Measurements from ENCODE around the gene CGB7. TPM values are rescaled to one million over a fixed set of nuclear protein-coding genes. Genes with fewer than 3 reads are reported as not detected.
A peak's percentile ranks its signal among the peaks of the same experiment; 100 is the strongest.
"Not testable (repeated sequence)": the region's sequence is repeated elsewhere in the genome, so short reads cannot be mapped to it uniquely, and the experiment has no call there.

The CGB7 gene
- total RNA-seq, 1 donor from 2014 or later: not detected

- TF ChIP-seq CTCF (IDR thresholded peaks at IDR 0.05): no peak
- Mint-ChIP-seq H3K36me3 (ENCODE audit: unreplicated experiment) (no peaks in the 10 kb centered on the region), H3K27me3 (ENCODE audit: unreplicated experiment) (peaks cover 6% of the 10 kb centered on the region), H3K4me1 (ENCODE audit: unreplicated experiment) (peaks cover 15% of the 10 kb centered on the region), H3K9me3 (ENCODE audit: unreplicated experiment) (no peaks in the 10 kb centered on the region), H3K27ac (ENCODE audit: unreplicated experiment) (no peak overlapping the region), H3K4me3 (ENCODE audit: unreplicated experiment) (no peak overlapping the region)
- no peak for DNase-seq (ENCODE audit: extremely low spot score, unreplicated experiment)
Measured at GRCh38 chr19:49058562-49058961, 1.0 kb upstream of the CGB7 start.

- not testable (repeated sequence) for H3K27ac Mint-ChIP-seq (ENCODE audit: unreplicated experiment); H3K9me3 Mint-ChIP-seq (ENCODE audit: unreplicated experiment); H3K36me3 Mint-ChIP-seq (ENCODE audit: unreplicated experiment); H3K27me3 Mint-ChIP-seq (ENCODE audit: unreplicated experiment); DNase-seq (ENCODE audit: extremely low spot score, unreplicated experiment)
- Mint-ChIP-seq H3K4me1 (ENCODE audit: unreplicated experiment) (peaks cover 15% of the 10 kb centered on the region), H3K4me3 (ENCODE audit: unreplicated experiment) (peak overlapping the region; percentile 74)
Measured at GRCh38 chr19:49056902-49057596, 500 bp downstream of the CGB7 start.

- no peak for DNase-seq (ENCODE audit: extremely low spot score, unreplicated experiment)
- Mint-ChIP-seq H3K36me3 (ENCODE audit: unreplicated experiment) (no peaks in the 10 kb centered on the region), H3K4me1 (ENCODE audit: unreplicated experiment) (peaks cover 15% of the 10 kb centered on the region), H3K27ac (ENCODE audit: unreplicated experiment) (no peak overlapping the region), H3K4me3 (ENCODE audit: unreplicated experiment) (peak overlapping the region; percentile 74), H3K9me3 (ENCODE audit: unreplicated experiment) (no peaks in the 10 kb centered on the region), H3K27me3 (ENCODE audit: unreplicated experiment) (peaks cover 6% of the 10 kb centered on the region)
- peak; percentile 56 for TF ChIP-seq CTCF (IDR thresholded peaks at IDR 0.05)
Measured at GRCh38 chr19:49056101-49056901, 1.2 kb downstream of the CGB7 start.

GRCh38 chr19:49050376-49051033 lies 7.0 kb downstream of the CGB7 start:
- not testable (repeated sequence) for H3K27ac Mint-ChIP-seq (ENCODE audit: unreplicated experiment); H3K4me3 Mint-ChIP-seq (ENCODE audit: unreplicated experiment); DNase-seq (ENCODE audit: extremely low spot score, unreplicated experiment); H3K36me3 Mint-ChIP-seq (ENCODE audit: unreplicated experiment); H3K9me3 Mint-ChIP-seq (ENCODE audit: unreplicated experiment); H3K4me1 Mint-ChIP-seq (ENCODE audit: unreplicated experiment); H3K27me3 Mint-ChIP-seq (ENCODE audit: unreplicated experiment)

GRCh38 chr19:49049834-49050233 lies 7.7 kb downstream of the CGB7 start:
- H3K4me3 Mint-ChIP-seq (ENCODE audit: unreplicated experiment); H3K27me3 Mint-ChIP-seq (ENCODE audit: unreplicated experiment); H3K27ac Mint-ChIP-seq (ENCODE audit: unreplicated experiment): not testable (repeated sequence)

GRCh38 chr19:49049011-49049410 lies 8.5 kb downstream of the CGB7 start, which contains the start of gene CGB8:
TSS of gene CGB8 (minus strand) at chr19:49049111. CDS start at chr19:49048739, 372 bp downstream.
- not testable (repeated sequence) for H3K36me3 Mint-ChIP-seq (ENCODE audit: unreplicated experiment); H3K9me3 Mint-ChIP-seq (ENCODE audit: unreplicated experiment); H3K4me3 Mint-ChIP-seq (ENCODE audit: unreplicated experiment); H3K4me1 Mint-ChIP-seq (ENCODE audit: unreplicated experiment); H3K27ac Mint-ChIP-seq (ENCODE audit: unreplicated experiment); DNase-seq (ENCODE audit: extremely low spot score, unreplicated experiment); H3K27me3 Mint-ChIP-seq (ENCODE audit: unreplicated experiment)

More at GRCh38 chr19:49049834-49050233, 7.7 kb downstream of the CGB7 start:
- H3K4me1 Mint-ChIP-seq (ENCODE audit: unreplicated experiment); H3K9me3 Mint-ChIP-seq (ENCODE audit: unreplicated experiment); H3K36me3 Mint-ChIP-seq (ENCODE audit: unreplicated experiment); DNase-seq (ENCODE audit: extremely low spot score, unreplicated experiment): not testable (repeated sequence)

GRCh38 chr19:49043548-49043947 lies 14.0 kb downstream of the CGB7 start, which contains the start of gene CGB5:
TSS of gene CGB5 (plus strand) at chr19:49043848. CDS start at chr19:49044210, 362 bp downstream.
- not testable (repeated sequence) for H3K9me3 Mint-ChIP-seq (ENCODE audit: unreplicated experiment); H3K4me1 Mint-ChIP-seq (ENCODE audit: unreplicated experiment); H3K4me3 Mint-ChIP-seq (ENCODE audit: unreplicated experiment); DNase-seq (ENCODE audit: extremely low spot score, unreplicated experiment); H3K27ac Mint-ChIP-seq (ENCODE audit: unreplicated experiment); H3K27me3 Mint-ChIP-seq (ENCODE audit: unreplicated experiment); H3K36me3 Mint-ChIP-seq (ENCODE audit: unreplicated experiment)

GRCh38 chr19:49042666-49043065 lies 14.9 kb downstream of the CGB7 start:
- not testable (repeated sequence) for H3K9me3 Mint-ChIP-seq (ENCODE audit: unreplicated experiment); DNase-seq (ENCODE audit: extremely low spot score, unreplicated experiment); H3K36me3 Mint-ChIP-seq (ENCODE audit: unreplicated experiment); H3K27me3 Mint-ChIP-seq (ENCODE audit: unreplicated experiment); H3K4me3 Mint-ChIP-seq (ENCODE audit: unreplicated experiment); H3K27ac Mint-ChIP-seq (ENCODE audit: unreplicated experiment)
- H3K4me1 Mint-ChIP-seq (ENCODE audit: unreplicated experiment): peaks cover 12% of the 10 kb centered on the region
